Thymus (tissue), 11 donors: Measurements from ENCODE around the gene IGFBP7. TPM values are rescaled to one million over a fixed set of nuclear protein-coding genes. Genes with fewer than 3 reads are reported as not detected.
"Not testable (repeated sequence)": the region's sequence is repeated elsewhere in the genome, so short reads cannot be mapped to it uniquely, and the experiment has no call there.

Experiments used
- DNase-seq, 9 donors: peaks; one replicate each; pipeline ENCODE4 v3.0.0-alpha.2; 2013; ENCODE audit warnings: low spot score in 9 of 9, low read depth in 6 of 9, missing footprints in 1 of 9
- H3K27ac ChIP-seq, 2 donors: one replicate each; pipeline ENCODE4 v1.5.1; 2013; ENCODE audit warnings: control low read depth in 1 of 2, low read depth in 1 of 2, low read length in 1 of 2, mild to moderate bottlenecking in 1 of 2, moderate library complexity in 1 of 2
- H3K27me3 ChIP-seq, 2 donors: one replicate each; pipeline ENCODE4 v1.5.1; 2013; ENCODE audit warnings: low read length in 1 of 2; ENCODE audit not compliant: control insufficient read depth in 2 of 2, insufficient read depth in 1 of 2
- H3K36me3 ChIP-seq, 2 donors: one replicate each; pipeline ENCODE4 v1.5.1; 2013; ENCODE audit warnings: low read length in 1 of 2, mild to moderate bottlenecking in 1 of 2, moderate library complexity in 1 of 2; ENCODE audit not compliant: control insufficient read depth in 2 of 2, insufficient read depth in 2 of 2
- H3K4me1 ChIP-seq, 2 donors: one replicate each; pipeline ENCODE4 v1.5.1; 2013; ENCODE audit warnings: low read length in 2 of 2; ENCODE audit not compliant: control insufficient read depth in 2 of 2, insufficient read depth in 2 of 2
- H3K4me3 ChIP-seq, 2 donors: one replicate each; pipeline ENCODE4 v1.5.1; 2013; ENCODE audit warnings: low read length in 2 of 2, control low read depth in 1 of 2, mild to moderate bottlenecking in 1 of 2
- H3K9me3 ChIP-seq, 2 donors: one replicate each; pipeline ENCODE4 v1.5.1; 2013; ENCODE audit warnings: low read length in 1 of 2, mild to moderate bottlenecking in 1 of 2; ENCODE audit not compliant: control insufficient read depth in 2 of 2, insufficient read depth in 1 of 2
- WGBS: extraction: QIAGEN DNeasy Blood & Tissue Kit; methylation state at CpG from one replicate; pipeline ENCODE4 v1.1.7; 2013; 5-methylcytosine and 5-hydroxymethylcytosine counted together
- polyA plus RNA-seq: library from polyadenylated mRNA; stranded (reverse); fragments of 200-250 nt; gene quantifications from one replicate; pipeline ENCODE4 v1.2.3, GENCODE V29; 2013
- total RNA-seq: library from RNA; stranded (reverse); fragments of 120-200 nt; gene quantifications from one replicate; pipeline ENCODE4 v1.2.4, GENCODE V29; 2013
- donor health status: healthy.

The IGFBP7 gene
- total and polyA plus RNA-seq, 2 donors: 54.1 to 301 TPM

DNA sequence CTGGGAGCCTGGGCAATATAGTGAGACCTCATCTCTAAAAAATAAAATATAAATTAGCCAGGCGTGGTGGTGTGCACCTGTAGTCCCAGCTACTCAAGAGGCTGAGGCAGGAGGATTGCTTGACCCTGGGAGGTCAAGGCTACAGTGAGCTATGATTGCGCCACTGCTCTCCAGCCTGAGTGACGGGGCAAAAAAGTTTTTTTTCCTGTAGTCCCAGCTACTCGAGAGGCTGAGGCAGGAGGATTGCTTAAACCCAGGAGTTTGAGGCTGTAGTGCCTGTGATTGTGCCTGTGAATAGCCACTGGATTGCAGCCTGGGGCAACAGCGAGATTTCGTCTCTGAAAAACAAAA is 49.5 kb downstream of the IGFBP7 start:
- 95% methylated on average over 6 of the region's 6 CpGs for WGBS
- not testable (repeated sequence) for H3K27me3 ChIP-seq, H3K4me1 ChIP-seq, H3K9me3 ChIP-seq, DNase-seq, H3K4me3 ChIP-seq, H3K27ac ChIP-seq, H3K36me3 ChIP-seq

DNA sequence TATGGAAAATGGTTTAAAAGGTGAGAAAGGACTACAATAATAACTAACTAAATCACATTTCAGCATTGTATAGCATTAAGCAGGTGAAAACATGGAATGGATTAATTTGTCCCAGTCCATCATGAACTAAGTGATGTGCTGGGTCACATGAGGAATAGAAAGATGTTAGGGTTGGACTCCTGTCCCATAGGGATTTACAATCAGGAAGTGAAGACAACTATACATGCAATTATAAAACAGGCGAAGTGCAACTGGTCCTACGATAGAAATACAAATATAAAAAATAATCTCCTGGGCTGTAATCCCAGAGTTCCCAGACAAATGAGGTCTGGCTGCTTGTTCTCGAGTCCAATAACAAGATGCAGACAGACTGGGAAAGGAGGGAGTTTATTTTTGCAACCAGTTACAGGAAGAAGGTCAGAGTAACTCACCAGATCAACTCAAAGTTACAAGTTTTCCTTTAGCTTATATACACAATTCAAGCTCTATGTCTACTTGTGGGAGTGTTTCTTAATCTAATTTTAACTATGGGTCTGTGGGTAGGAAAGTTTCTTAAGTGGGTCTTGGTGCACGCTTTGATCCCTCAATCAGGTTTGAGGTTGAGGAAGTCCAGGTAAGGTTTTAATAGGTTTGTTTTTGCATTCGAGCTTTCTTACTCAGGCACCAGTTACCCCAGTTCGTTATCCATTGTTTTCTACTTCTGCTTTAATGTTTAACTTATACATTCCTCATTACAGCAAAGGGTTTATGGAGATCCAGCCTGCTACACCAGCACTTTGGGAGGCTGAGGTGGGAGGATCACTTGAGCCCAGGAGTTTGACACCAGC is 50.1 kb downstream of the IGFBP7 start:
- H3K27me3 ChIP-seq: no peaks in the 10 kb centered on the region
- WGBS: 92% methylated on average over 6 of the region's 6 CpGs
- no peak overlapping the region for H3K4me3 ChIP-seq
- no peaks in the 10 kb centered on the region for H3K9me3 ChIP-seq
- no peaks in the 10 kb centered on the region for H3K36me3 ChIP-seq
- H3K27ac ChIP-seq: no peak overlapping the region
- no peak for DNase-seq
- H3K4me1 ChIP-seq: no peaks in the 10 kb centered on the region

DNA sequence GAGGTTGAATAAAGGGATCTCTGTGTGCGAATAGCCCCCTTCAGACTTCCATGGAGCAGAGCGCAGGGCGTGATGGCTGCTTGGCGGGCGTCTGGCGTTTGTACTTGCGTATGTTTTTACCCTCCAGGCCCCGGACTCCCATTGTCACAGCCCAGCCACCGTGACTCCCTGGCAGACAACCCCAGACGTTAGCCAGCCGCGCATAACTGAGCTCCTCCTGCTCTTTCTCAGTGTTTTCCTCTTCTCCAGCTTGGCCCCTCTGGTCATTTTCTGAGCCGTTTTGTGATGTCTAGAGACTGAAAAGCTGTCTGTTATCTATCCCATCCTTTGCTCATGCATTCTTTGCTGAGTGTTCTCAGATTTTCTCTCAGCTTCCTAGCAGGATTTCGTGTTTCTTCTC is 54.3 kb downstream of the IGFBP7 start:
- Histone ChIP-seq H3K27ac (peak overlapping the region in 1 of 2 donors; percentile 8), H3K4me3 (no peak overlapping the region), H3K9me3 (no peaks in the 10 kb centered on the region), H3K4me1 (no peaks in the 10 kb centered on the region), H3K36me3 (no peaks in the 10 kb centered on the region), H3K27me3 (no peaks in the 10 kb centered on the region)
- WGBS: 86% methylated on average over 14 of the region's 14 CpGs
- no peak for DNase-seq

DNA sequence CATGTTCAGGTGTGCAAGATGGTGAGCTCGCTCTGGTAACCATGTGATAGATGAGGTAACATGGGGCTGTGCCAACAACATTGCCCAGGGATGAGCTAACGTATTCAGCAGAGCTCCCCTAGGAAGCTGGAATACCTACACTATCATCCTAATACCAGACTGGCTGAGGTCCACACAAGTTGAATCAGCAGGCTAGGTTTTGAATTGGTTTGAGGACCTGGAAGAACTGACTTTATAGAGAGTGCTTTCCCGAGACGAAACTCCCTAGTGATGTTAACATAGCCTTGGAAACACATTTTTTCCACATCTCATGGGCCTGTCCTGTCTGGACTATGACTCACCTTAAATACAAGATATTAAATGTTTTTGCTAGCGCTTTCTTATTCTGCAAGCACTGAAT is 56.7 kb downstream of the IGFBP7 start:
- Histone ChIP-seq H3K36me3 (no peaks in the 10 kb centered on the region), H3K4me1 (no peaks in the 10 kb centered on the region), H3K4me3 (no peak overlapping the region), H3K9me3 (no peaks in the 10 kb centered on the region), H3K27me3 (no peaks in the 10 kb centered on the region), H3K27ac (no peak overlapping the region)
- 94% methylated on average over 5 of the region's 5 CpGs for WGBS
- DNase-seq: no peak

DNA sequence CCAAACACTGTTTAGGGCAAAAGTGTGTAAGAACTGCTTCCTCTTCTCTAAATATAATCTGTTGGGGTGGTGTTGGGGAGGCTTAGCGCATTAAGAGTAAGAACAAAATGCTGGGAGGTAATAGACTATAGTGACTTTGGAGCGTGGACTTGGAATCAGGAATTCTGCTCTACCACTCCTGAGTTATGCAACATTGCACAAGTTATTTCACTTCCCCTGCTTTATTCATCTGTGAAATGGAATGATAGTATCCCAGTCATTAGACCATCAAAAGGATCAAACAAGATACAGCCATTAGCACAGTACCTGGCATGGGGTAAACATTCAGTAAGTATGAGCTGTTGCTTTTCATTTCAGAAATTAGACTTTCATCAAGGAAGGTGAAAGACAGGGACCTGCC is 58.7 kb downstream of the IGFBP7 start:
- H3K4me3 ChIP-seq: no peak overlapping the region
- no peaks in the 10 kb centered on the region for H3K27me3 ChIP-seq
- no peaks in the 10 kb centered on the region for H3K9me3 ChIP-seq
- DNase-seq: no peak
- no peaks in the 10 kb centered on the region for H3K4me1 ChIP-seq
- WGBS: 97% methylated on average over 2 of the region's 2 CpGs
- H3K27ac ChIP-seq: no peak overlapping the region
- no peaks in the 10 kb centered on the region for H3K36me3 ChIP-seq

DNA sequence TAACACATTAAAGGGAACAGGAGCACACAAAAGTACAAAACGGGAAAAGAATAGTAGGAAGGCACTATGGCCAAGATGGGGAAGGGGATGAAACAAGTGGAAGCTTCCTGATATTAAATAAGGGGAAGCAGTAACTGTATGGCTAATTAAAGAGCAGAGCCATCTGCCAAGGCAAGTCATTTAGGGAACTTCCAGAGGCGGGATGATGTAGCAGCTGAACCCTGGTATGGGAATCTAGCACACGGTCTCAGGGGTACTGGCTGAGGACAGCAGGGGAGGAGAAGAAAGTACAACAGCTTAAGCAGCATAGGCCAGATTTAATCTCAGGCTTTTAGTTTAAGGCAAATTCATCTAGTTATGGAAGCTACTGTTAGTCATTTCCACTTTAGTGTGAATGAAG is 59.1 kb downstream of the IGFBP7 start:
- Histone ChIP-seq H3K27ac (no peak overlapping the region), H3K4me3 (no peak overlapping the region), H3K9me3 (no peaks in the 10 kb centered on the region), H3K36me3 (no peaks in the 10 kb centered on the region), H3K27me3 (no peaks in the 10 kb centered on the region), H3K4me1 (no peaks in the 10 kb centered on the region)
- no peak for DNase-seq
- 89% methylated on average over 3 of the region's 3 CpGs for whole genome bisulfite sequencing

DNA sequence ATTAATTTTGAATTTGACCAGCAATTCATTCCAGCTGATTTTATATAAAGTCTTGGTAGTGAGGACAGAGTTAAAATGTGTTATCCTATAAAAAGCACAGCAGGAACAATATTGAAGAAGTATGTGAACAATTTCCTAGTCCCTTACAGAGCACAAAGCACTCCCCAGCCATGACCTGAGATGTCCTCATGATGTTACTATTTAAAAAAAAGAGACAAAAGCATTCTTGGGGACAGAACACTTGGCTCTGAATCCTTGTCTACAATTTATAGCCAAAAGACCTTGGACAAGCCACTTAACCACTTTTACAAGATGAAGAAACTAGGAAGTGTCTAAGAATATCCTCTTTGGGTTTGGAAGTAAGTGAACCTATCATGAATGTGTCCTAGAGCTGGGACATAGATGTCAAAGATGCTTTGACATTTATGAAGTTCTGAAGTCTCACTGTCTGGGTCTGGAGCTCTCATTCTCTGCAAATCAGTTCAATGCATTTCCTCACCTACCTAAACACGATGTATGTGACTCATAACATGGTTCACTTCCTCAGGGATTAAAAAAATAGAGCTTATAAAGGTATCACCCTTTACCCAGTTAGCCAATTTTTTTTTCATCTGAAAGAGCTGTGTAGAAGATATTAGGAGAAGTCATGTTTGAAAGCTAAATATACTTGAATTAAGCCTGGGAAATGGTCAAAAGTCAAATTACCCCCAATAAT is 61.4 kb downstream of the IGFBP7 start:
- Histone ChIP-seq H3K36me3 (no peaks in the 10 kb centered on the region), H3K4me1 (no peaks in the 10 kb centered on the region), H3K27ac (no peak overlapping the region), H3K4me3 (no peak overlapping the region), H3K27me3 (no peaks in the 10 kb centered on the region), H3K9me3 (no peaks in the 10 kb centered on the region)
- 82% methylated on average over 1 of the region's 1 CpG for WGBS
- DNase-seq: no peak

DNA sequence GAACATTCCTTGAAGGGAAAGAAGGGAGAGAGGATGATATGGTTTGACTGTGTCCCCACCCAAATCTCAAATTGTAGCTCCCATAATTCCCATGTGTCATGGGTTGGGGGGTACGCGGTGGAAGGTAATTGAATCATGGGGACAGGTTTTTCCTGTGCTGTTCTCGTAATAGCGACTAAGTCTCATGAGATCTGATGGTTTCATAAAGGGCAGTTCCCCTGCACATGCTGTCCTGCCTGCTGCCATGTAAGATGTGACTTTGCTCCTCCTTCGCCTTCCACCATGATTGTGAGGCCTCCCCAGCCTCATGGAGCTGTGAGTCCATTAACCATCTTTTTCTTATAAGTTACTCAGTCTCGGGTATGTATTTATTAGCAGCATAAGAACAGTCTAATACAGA is 63.1 kb downstream of the IGFBP7 start:
- H3K4me1 ChIP-seq, H3K9me3 ChIP-seq: not testable (repeated sequence)
- WGBS: 96% methylated on average over 6 of the region's 6 CpGs

DNA sequence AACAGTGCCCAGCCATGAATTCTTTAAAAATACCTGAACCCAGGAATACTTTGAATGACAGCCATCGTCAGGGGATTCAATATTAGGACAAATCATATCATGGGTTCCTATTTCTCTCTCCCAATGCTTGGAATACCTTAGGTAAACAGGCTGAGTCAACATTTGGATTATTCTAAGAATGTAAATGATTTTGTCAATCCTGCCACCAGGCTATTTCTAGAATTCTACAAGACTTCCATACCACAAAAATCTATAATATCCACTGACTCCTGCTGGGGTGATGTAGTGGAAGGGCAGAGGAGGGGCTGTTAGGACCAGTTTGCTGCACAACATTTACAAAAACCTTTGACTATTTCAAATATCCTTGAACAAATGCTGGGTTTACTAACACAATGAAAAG is 65.2 kb downstream of the IGFBP7 start:
- Histone ChIP-seq H3K4me3 (no peak overlapping the region), H3K9me3 (no peaks in the 10 kb centered on the region), H3K4me1 (no peaks in the 10 kb centered on the region), H3K27me3 (no peaks in the 10 kb centered on the region), H3K27ac (peak overlapping the region in 1 of 2 donors; percentile 22), H3K36me3 (no peaks in the 10 kb centered on the region)
- no peak for DNase-seq
- 100% methylated on average over 1 of the region's 1 CpG for WGBS

More for the DNA sequence above, 63.1 kb downstream of the IGFBP7 start:
- not testable (repeated sequence) for H3K36me3 ChIP-seq, DNase-seq, H3K27ac ChIP-seq, H3K27me3 ChIP-seq, H3K4me3 ChIP-seq
